GM13977 (cell line): ENCODE data around the gene KMT2A.

Experiments used
- DNase-seq: peaks from one replicate; pipeline ENCODE4 v3.0.0; 2012; ENCODE audit warnings: low spot score
- in situ Hi-C: fragments of 300-500 bp; cut with MboI; formaldehyde crosslinking; loops from one replicate; pipeline ENCODE4 v1.12.0; 2022; ENCODE audit warnings: low sequenced_read_pairs, low pct_unique_long_range_greater_than_20kb, mixed read lengths, inconsistent platforms; ENCODE audit not compliant: unreplicated experiment
- TF ChIP-seq, protein P1 (sequence below): IDR thresholded peaks from 2 replicates; pipeline ENCODE4 v1.5.1; 2012; ENCODE audit warnings: mild to moderate bottlenecking, control low read depth; ENCODE audit not compliant: insufficient read depth; ENCODE audit errors: extremely low read depth, missing control alignments

KMT2A gene

DNA sequence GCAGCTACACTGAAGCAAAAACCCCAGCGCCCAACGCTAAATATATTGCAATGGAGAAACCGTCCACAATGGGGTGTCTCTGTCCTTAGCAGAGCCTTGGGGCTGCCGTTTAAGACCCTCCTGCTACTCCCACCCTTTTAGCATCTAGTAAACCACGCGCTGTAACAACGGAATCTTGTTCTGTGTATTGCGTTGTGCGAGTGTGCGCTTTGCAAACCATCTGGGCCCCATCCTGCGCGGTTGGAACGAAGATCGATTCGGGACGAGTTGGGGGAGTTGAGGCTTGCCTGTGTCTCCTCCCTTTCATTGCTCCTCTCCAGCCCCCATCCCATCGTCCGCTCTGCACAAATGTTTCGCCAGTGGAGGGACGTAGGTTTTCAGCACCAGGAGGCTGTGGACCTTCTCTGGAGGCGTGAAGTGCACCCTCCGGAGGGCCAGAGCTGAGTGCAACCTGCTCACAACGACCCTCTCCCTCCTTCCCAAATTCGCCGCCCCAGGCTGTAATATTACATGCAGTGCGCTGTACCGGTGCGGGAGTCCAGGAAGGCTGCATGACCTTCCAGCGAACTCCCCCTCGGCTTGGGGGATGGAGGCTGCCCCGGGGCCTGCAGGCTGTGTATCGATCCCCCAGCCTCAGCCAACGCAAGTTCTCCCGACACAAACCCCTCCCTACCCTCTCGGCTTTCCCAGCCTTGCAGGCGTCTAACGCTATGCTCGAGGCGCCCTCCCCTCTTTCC, 1.6 kb upstream of the KMT2A start:
- in situ Hi-C loops = no loop called here
- DNase-seq = peak; percentile 65
- TF ChIP-seq, protein P1, sequence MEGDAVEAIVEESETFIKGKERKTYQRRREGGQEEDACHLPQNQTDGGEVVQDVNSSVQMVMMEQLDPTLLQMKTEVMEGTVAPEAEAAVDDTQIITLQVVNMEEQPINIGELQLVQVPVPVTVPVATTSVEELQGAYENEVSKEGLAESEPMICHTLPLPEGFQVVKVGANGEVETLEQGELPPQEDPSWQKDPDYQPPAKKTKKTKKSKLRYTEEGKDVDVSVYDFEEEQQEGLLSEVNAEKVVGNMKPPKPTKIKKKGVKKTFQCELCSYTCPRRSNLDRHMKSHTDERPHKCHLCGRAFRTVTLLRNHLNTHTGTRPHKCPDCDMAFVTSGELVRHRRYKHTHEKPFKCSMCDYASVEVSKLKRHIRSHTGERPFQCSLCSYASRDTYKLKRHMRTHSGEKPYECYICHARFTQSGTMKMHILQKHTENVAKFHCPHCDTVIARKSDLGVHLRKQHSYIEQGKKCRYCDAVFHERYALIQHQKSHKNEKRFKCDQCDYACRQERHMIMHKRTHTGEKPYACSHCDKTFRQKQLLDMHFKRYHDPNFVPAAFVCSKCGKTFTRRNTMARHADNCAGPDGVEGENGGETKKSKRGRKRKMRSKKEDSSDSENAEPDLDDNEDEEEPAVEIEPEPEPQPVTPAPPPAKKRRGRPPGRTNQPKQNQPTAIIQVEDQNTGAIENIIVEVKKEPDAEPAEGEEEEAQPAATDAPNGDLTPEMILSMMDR = no peak

DNA sequence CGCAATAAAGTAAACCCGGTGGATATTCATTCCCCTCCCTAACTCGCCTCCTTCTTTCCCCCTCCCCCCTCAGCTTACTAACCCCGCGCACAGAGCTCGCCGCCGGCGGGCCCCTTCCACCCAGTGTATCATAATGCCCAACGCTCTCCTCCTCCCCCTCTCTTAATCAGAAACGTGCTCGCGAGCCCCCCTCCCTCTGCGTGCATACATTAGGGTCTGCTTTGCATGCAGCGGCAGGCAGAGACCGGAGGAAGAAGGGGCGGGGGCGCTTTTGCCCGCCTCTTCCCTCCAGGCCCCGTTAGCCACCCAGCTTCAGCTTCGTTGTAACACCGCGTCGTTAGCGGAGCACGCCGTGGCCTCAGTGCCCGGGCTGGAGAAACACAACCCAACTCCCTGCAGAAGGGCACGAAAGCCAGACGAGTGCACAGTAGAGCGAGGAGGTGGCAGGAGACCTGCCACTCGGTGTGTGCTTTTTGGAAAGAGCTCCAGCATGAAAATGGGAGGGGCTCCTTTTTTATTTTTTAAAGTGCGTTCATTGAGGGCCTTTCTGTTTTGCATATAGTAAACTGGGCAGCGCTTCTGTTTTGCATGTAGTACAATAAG, 901 bp upstream of the KMT2A start:
- TF ChIP-seq, protein P1 = no peak
- peak; percentile 80 for DNase-seq
- in situ Hi-C loops = no loop called here

DNA sequence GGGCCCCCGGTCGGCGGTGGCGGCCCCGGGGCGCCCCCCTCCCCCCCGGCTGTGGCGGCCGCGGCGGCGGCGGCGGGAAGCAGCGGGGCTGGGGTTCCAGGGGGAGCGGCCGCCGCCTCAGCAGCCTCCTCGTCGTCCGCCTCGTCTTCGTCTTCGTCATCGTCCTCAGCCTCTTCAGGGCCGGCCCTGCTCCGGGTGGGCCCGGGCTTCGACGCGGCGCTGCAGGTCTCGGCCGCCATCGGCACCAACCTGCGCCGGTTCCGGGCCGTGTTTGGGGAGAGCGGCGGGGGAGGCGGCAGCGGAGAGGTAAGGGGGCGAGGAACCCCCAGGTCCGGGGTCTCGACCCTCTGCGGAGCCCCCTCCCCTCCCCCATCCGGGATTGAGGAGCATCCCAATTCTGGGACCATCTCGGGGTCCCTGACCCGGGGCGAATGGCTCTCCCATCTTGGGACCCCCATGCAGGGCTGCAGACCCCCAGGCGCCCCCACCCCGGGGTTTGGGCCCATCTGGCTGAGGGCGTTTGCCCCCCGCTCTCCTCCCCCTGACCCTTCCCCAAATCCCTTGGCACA, 431 bp downstream of the KMT2A start:
- in situ Hi-C loops = no loop called here
- DNase-seq = no peak
- TF ChIP-seq, protein P1 = no peak

DNA sequence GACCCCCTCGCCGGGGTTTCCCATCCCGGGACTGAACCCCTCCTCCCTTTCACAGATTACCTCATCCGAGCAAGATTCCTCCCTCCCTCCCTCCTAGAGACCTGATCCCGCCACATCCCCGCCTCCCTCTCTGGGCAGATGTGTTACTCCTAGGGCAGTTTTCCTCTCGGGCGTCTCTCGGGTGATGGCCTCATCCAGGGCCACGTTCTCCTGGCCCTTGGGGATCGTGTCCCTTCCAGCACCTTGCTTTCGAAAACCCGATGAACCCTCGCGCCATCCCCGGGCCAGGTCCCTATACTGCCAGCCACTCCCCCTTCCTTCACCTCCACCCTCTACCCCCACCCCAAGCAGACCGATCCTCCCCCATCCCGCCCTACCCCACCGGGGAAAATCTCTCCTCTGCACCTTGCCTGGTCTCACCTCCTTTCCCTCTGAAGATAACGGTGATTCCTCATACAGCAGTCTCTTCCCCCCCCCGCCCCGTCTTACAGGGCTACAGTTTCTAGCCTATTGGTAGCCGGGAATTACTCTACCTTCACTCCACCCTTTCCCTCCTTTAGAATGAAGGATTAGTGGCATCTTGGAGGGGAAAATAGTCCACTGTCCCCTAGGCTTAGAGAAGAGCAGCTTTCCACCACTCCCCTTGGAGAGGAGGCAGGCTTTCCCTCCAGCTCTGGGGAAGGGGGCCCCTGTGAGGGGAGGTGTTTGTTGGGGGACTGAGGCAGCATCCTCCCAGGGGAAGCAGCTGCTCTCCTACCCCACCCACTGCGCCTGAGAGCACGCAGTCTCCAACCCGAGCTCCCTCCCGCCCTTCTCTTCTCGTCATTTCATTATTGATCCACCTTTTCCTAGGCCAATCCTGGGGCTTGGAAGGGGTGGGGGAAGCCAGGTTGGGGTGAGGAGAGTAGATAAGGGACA, 1.2 kb downstream of the KMT2A start:
- DNase-seq = peak; percentile 32
- TF ChIP-seq, protein P1 = no peak
- in situ Hi-C loops = no loop called here

DNA sequence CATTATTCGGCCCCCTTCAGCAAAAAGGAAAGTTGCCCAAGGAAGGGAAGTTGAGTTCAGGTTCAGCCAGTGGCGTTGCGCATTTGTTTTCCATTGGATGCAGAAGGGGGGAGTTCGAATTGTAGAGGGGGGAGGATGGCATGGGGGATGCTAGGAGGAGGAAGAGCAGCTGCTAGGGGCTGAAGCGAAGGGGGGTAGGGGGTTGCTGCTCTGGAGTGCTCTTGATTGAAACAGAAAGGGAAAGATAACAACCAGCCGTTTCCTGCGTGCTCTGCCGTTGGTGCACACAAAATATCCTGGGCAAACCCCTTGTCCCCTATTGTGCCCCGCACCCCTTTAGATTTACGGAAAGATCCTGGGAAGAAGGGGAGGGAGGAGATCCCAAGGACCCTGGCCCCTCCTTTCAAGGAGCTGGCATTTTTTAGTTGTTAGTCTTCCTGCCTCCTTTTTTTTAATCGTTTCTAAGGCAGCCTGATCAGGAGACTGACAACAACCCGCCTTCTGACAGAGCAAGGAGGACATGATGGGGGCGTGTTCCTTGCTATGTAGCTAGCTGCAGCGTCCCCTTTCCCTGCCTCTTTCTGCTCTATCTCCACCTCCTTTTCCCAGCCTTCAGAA, 2.1 kb downstream of the KMT2A start:
- DNase-seq = peak; percentile 58
- TF ChIP-seq, protein P1 = no peak
- in situ Hi-C loops = no loop called here

DNA sequence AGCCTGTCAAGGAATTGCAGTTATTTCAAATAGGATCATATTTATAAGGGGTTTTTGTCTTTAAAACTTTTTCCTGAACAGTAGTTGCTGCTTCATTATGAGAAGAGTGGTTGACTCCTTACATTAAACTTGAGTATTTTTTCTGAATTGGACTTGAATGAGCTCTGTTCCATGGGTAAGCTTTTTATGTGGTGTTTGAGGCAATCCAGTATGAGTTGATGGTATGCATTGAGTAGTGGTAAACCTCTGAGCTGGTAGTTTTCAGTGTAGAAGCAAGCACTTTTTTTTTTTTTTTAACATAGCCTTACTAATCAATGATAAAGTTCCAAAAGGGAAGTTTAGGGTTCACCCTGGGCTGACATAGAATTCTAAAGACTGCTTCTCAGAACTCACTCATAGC, 3.4 kb downstream of the KMT2A start:
- TF ChIP-seq, protein P1 = no peak
- no peak for DNase-seq
- in situ Hi-C loops = no loop called here
